NCI-H146 treated with DMSO at 0.1 percent for 48 hours (cell line): ENCODE measurements around the gene KYNU.
"Not testable (repeated sequence)": the region's sequence is repeated elsewhere in the genome, so short reads cannot be mapped to it uniquely, and the experiment has no call there.

Source experiments
- DNase-seq: peaks from one replicate; lab custom pipeline; 2025; ENCODE audit not compliant: unreplicated experiment; lab: John Stamatoyannopoulos, UW

Gene KYNU

GRCh38 chr2:142870526-142870925 lies 6.9 kb upstream of the KYNU start:
- no peak for DNase-seq

DNA sequence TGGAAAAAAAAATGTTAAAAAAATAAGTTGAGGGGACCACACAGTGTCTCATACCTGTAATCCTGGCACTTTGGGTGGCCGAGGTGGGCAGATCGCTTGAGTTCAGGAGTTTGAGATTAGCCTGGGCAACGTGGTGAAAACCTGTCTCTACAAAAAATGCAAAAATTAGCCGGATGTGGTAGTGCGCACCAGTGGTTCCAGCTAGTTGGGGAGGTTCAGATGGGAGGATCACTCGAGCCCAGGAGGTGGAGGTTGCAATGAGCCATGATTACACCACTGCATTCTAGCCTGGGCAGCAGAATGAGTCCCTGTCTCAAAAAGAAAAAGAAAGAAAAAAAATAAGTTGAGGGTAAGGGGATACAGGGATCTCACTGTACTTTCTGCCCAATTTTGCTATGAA lies 6.1 kb upstream of the KYNU start:
- no peak for DNase-seq

- no peak for DNase-seq
These were observed 4.4 kb upstream of the KYNU start for GRCh38 chr2:142872882-142873724.

- DNase-seq, result no peak
These were observed 3.6 kb upstream of the KYNU start for GRCh38 chr2:142873831-142874287.

DNA sequence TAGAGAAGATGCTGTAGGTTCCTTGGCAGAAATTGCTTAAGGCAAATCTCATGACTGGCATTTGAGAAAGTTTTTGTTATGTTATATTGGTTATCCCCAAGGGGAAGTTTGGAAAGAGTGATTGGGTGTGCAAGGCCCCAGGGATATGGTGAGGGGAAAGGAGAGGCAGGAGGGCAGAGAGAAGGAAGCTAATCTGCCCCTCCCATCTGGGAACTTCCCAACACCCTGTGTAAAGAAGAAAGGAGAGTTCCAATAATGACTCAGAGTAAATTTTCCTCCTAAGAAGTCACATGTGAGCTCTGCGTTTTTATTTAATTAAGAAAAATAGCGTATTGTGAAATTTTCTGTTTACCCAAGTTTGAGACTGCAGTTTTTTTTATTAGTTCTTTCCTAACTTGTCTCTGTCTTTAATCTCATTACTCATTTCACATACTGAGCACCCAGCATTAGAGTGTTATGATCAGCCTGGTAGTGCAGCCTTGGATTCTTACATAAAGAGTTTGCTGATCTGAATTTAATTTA lies 3.1 kb upstream of the KYNU start:
- DNase-seq, result no peak

GRCh38 chr2:142875010-142875409 lies 2.5 kb upstream of the KYNU start:
- no peak for DNase-seq

GRCh38 chr2:142875652-142876051 lies 1.8 kb upstream of the KYNU start:
- no peak for DNase-seq

DNA sequence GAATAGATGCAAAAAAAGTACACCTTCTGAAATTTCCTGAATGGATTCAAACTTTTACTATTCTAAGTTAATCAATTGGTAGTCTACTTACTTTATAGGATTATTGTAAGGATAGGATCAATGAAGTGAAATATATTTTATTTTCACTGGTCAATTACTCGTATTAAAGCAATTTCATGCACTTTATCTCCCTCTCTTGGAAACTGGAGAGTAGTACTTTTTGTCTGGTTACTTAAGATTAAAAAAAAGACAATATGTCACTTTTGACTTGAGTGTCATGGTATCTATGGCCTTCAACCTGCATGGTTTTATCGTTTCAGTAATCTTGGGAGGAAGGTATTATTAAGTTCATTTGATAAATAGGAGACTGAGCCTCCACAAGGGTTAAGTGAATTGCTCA lies 1.0 kb upstream of the KYNU start:
- no peak for DNase-seq

DNA sequence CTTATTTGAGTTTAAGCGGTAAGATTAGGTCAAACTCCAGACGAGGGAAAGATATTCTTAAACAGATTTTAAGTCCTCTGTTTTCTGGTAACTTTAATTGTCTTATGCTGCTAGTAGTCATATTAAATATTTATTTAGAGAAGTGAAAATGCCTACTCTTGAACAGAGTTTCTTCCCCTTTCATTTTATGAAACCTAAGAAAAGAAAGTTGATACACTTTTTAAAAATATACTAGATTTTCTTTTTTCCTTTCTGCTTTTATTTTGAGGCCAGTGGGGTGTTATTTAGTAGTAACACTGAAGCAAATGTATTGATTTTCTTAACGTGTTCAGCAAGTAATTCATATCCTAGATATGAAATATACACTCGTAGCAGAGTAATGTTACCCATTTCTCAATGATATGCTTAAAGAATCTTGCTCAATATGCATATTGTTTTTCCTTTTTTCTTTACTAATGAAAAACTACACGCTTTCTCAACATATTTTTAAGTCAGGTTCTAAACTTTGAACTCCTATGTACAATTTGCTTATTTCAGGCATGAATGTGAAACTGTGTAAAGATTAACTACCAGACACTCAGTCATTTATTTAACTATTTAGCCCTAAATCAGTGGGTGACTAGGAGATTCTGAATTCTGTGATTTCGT lies 691 bp downstream of the KYNU start:
- no peak for DNase-seq

GRCh38 chr2:142879151-142879550 lies 1.7 kb downstream of the KYNU start:
- DNase-seq, result no peak

DNA sequence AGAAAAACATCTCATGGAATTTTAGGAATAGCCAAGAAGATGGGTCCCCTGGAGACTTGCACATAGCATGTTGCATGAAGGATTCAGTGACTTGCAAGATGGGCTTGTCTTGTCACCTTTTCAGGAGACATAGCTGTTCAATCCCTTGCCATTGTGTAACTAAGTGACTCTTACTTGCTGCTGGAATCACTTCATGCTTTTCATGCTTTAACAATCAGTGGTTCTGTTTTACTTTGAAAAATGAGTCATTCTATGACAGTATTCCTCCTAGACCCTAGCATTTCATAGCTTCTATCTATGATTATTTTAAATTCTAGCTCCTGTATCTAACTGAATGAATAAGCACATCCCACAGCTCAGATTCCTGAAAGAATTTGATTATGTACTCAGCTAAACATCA lies 2.8 kb downstream of the KYNU start:
- DNase-seq, result no peak

DNA sequence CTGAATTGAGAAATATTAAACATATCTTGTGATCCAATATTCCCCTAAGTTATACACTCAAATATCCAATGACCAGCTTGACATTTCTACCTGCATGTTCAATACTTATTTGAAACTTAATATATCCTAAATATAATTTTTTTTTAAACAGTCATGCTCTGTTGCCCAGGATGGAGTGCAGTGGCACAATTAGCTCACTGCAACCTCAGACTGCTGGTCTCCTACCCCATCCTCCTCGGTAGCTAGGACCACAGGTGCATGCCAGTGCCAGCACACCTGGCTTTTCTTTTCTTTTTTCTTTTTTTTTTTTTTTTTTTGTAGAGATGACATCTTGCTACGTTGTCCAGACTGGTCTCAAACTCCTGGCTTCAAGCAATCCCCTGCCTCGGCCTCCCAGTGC lies 4.2 kb downstream of the KYNU start:
- no peak for DNase-seq

DNA sequence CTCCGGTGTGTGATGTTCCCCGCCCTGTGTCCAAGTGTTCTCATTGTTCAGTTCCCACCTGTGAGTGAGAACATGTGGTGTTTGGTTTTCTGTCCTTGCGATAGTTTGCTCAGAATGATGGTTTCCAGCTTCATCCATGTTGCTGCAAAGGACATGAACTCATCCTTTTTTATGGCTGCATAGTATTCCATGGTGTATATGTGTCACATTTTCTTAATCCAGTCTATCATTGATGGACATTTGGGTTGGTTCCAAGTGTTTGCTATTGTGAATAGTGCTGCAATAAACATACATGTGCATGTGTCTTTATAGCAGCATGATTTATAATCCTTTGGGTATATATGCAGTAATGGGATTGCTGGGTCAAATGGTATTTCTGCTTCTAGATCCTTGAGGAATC lies 5.0 kb downstream of the KYNU start:
- DNase-seq, result not testable (repeated sequence)

GRCh38 chr2:142883526-142883925 lies 6.1 kb downstream of the KYNU start:
- DNase-seq, result no peak

DNA sequence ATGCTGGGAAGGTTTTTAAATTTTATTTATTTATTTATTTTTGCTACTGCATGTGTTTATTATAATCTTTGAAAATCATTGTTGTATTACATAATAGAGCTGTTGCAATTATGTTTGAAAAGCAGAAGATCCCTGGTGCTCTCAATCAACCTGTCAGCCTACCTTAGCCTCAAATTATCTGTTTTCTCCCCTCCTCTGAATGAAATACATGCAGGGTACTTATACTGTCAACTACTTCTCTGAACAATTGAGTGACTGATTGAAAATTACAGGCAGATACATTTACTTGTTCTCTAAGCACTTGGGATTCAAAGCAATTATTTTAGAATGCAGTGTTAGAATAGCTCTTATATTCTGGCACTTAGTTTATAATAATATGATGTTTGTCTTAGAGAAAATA lies 8.1 kb downstream of the KYNU start:
- DNase-seq, result no peak

DNA sequence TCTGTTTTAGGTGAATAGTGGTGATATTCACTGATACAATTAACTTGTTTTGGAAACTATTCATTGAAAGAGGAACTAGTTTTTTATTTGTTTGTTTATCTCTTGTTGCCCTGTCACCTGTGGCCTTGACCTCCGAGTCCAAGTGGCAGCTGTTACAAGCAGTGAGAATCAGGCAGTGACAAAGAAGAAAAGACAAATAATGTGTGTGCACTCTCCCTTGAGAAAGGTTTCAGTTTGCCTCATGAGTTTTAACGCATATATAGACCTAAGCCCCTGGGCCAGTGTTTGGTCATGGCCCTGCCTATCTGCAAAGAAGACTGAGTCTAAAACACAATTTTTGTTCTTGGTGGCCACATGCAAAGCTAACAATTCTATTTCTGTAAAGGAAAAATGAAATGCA lies 15.3 kb downstream of the KYNU start:
- no peak for DNase-seq

GRCh38 chr2:142893241-142893640 lies 15.8 kb downstream of the KYNU start:
- DNase-seq, result no peak

DNA sequence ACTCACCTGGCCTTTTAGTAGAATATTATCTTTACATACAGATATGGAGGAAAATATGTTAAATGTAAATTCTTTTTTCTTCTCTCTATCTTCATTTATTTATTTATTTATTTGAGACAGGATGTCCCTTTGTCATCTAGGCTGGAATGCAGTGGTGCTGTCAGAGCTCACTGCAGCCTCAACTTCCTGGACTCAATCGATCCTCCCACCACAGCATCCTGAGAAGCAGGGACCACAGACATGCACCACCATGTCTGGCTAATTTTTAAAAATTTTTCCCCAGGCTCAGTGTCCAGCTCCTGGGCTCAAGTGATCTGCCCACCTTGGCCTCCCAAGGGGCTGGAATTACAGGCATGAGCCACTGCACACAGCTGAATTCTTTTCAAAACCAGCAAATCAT lies 20.3 kb downstream of the KYNU start:
- no peak for DNase-seq

- DNase-seq, result not testable (repeated sequence)
These were observed 22.9 kb downstream of the KYNU start for GRCh38 chr2:142900327-142900726.

DNA sequence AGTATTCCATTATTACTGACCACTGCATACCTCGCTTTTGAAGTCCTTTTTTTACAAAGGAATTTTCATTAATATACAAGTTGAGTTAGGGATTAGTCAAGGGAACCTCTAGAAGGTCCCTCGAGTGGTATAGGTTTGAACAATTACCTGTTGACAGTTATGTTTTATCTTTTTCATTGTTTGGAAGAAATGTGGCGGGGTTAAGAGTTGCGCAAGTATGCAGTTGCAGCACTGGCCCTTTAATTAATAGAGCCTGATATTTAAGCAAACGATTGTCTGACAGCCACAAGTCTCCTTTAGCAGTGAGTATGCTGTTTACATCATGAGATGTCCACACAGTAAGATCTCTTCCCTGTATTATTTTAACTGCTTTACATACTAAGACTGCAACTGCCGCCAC lies 24.3 kb downstream of the KYNU start:
- DNase-seq, result no peak

DNA sequence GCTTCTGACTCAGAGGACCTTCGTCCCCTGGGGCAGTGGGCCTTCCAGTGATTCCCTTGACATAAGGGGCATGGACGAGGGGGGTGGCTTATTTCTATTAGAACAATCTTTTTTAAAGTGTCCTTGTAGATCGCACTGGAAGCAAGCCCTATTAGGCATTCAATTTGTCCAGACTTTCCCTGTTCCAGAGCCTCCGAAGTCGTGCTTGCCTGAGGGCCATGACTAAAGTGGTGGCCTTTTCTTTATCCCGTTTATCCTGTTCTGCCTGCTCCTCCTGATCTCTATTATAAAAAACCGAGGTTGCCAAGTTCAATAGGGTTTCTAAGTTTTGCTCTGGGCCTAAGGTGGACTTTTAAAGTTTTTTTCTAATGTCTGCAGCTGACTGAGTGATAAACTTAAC lies 26.3 kb downstream of the KYNU start:
- DNase-seq, result not testable (repeated sequence)

- no peak for DNase-seq
These were observed 30.2 kb downstream of the KYNU start for GRCh38 chr2:142907653-142908052.
